K562 (cell line): ENCODE data around the gene GPHA2. TPM values are rescaled to one million over a fixed set of nuclear protein-coding genes. Genes with fewer than 3 reads are reported as not detected.
"Not testable (repeated sequence)": the region's sequence is repeated elsewhere in the genome, so short reads cannot be mapped to it uniquely, and the experiment has no call there.

ENCODE experiments used
- ATAC-seq: fragments of 200-7000 bp; cut with Tn5 transposase; 3 replicates; pipeline ENCODE4 v1.9.1; 2020; ENCODE audit warnings: moderate library complexity
- BruUV-seq: library from RNA; stranded (reverse); fragments of 400-500 nt; replicated peaks from 2 replicates; lab custom pipeline; 2021; lab: Mats Ljungman, UMichigan
- CTCF ChIA-PET: fragments of 300-600 bp; formaldehyde crosslinking; extraction: SDS; loops from one replicate; lab custom pipeline; 2021; ENCODE audit warnings: low intra/inter-chr PET ratio; lab: Yijun Ruan, JAX
- POLR2A ChIA-PET: fragments of 300-600, 350-650 bp; sonication (Branson Sonifier 250); formaldehyde crosslinking; extraction: SDS; loops from one replicate; lab custom pipeline; 2021; ENCODE audit warnings: antibody characterized with exemption, inconsistent platforms; lab: Yijun Ruan, JAX
- DNase-seq, 4 experiments: peaks; one replicate each; pipeline versions ENCODE4 v3.0.0 to v3.0.0-alpha.2; 2011 to 2018; ENCODE audit warnings: low spot score in 3 of 4, mixed read lengths in 3 of 4; ENCODE audit errors: extremely low read depth in 1 of 4
- FAIRE-seq: peaks from 2 replicates; lab custom pipeline; 2011; peaks lifted over from hg19 to GRCh38; lab: Jason Lieb, UNC
- H2AFZ ChIP-seq: 2 replicates; pipeline ENCODE4 v1.6.0; 2011; ENCODE audit warnings: low read depth, low read length, control low read depth, inconsistent platforms
- H3K27ac ChIP-seq: fragments of 200-600 bp; 3 replicates; pipeline ENCODE4 v1.8.0; 2011; ENCODE audit warnings: low read depth, mild to moderate bottlenecking, control low read depth, inconsistent platforms, low read length, moderate library complexity, mixed read lengths; ENCODE audit errors: extremely low read depth
- H3K27me3 ChIP-seq, 2 experiments: fragments of 300-600 bp in 1 of 2; 2 replicates in 1 of 2; 3 replicates in 1 of 2; pipeline versions ENCODE4 v1.6.0 to v1.8.0; 2011; ENCODE audit warnings: inconsistent platforms in 2 of 2, low read length in 2 of 2, mild to moderate bottlenecking in 1 of 2, mixed read lengths in 1 of 2, moderate library complexity in 1 of 2; ENCODE audit not compliant: control insufficient read depth in 2 of 2, insufficient read depth in 2 of 2
- H3K36me3 ChIP-seq: fragments of 300-600 bp; 3 replicates; pipeline ENCODE4 v1.8.0; 2011; ENCODE audit warnings: mild to moderate bottlenecking, low read length, inconsistent platforms; ENCODE audit not compliant: control insufficient read depth, insufficient read depth
- H3K4me1 ChIP-seq, 2 experiments: fragments of 200-600 bp in 1 of 2; replicated peaks in 1 of 2; 2 replicates in 1 of 2; 3 replicates in 1 of 2; pipeline versions ENCODE4 v1.5.1 to v1.8.0; 2011; ENCODE audit warnings: inconsistent platforms in 2 of 2, low read length in 2 of 2, mild to moderate bottlenecking in 1 of 2, mixed read lengths in 1 of 2, moderate library complexity in 1 of 2; ENCODE audit not compliant: control insufficient read depth in 2 of 2, insufficient read depth in 2 of 2
- H3K4me2 ChIP-seq: 2 replicates; pipeline ENCODE4 v1.6.1; 2011; ENCODE audit warnings: low read length, control low read depth, inconsistent platforms, mixed read lengths; ENCODE audit not compliant: insufficient read depth
- H3K4me3 ChIP-seq: fragments of 200-600 bp; sonication (generic), shearing (Covaris generic); 2 replicates; pipeline ENCODE4 v1.5.1; 2016; ENCODE audit warnings: control low read depth, inconsistent platforms
- H3K79me2 ChIP-seq: fragments of 200-600 bp; 3 replicates; pipeline ENCODE4 v1.8.0; 2011; ENCODE audit warnings: low read length, inconsistent platforms; ENCODE audit not compliant: control insufficient read depth, insufficient read depth
- H3K9ac ChIP-seq, 2 experiments: 2 replicates each; pipeline versions ENCODE4 v1.6.0 to v1.6.1; 2011; ENCODE audit warnings: low read depth in 2 of 2, low read length in 2 of 2, control low read depth in 1 of 2, inconsistent platforms in 1 of 2, mild to moderate bottlenecking in 1 of 2, mixed read lengths in 1 of 2; ENCODE audit not compliant: insufficient read depth in 1 of 2
- H3K9me1 ChIP-seq: one replicate; pipeline ENCODE4 v1.6.0; 2011; ENCODE audit warnings: inconsistent platforms, mild to moderate bottlenecking, low read length, moderate library complexity; ENCODE audit not compliant: control insufficient read depth, insufficient read depth
- H3K9me3 ChIP-seq: replicated peaks from 2 replicates; pipeline ENCODE4 v1.5.1; 2011; ENCODE audit warnings: low read depth, low read length, inconsistent platforms; ENCODE audit not compliant: control insufficient read depth, insufficient read depth
- H4K20me1 ChIP-seq: replicated peaks from 2 replicates; pipeline ENCODE4 v1.6.1; 2011; ENCODE audit warnings: low read length, inconsistent platforms, mixed read lengths; ENCODE audit not compliant: control insufficient read depth, insufficient read depth
- CBX3 ChIP-seq, 2 experiments: IDR thresholded peaks; 1 replicate in 1 of 2; 2 replicates in 1 of 2; pipeline ENCODE4 v1.6.1; 2012; ENCODE audit warnings: inconsistent platforms in 2 of 2, low read length in 2 of 2, borderline replicate concordance in 1 of 2, control low read depth in 1 of 2
- CC2D1A ChIP-seq: fragments of 450-650 bp; IDR thresholded peaks from 2 replicates; pipeline ENCODE4 v1.6.1; 2017; ENCODE audit warnings: mild to moderate bottlenecking
- WGBS: fragments of 100-300 bp; shearing (Covaris generic); methylation state at CpG from one replicate; pipeline ENCODE4 v1.1.6; 2016; ENCODE audit warnings: low coverage, mixed read lengths; ENCODE audit not compliant: insufficient coverage; ENCODE audit errors: missing lambda C conversion rate; 5-methylcytosine and 5-hydroxymethylcytosine counted together
- in situ Hi-C: fragments of 300-500 bp; cut with MboI; formaldehyde crosslinking; loops from 4 replicates; pipeline ENCODE4 v1.15.0; 2018; ENCODE audit warnings: inconsistent platforms, mixed read lengths
- intact Hi-C: fragments of 100-400 bp; cut with micrococcal nuclease; formaldehyde crosslinking; loops from 2 replicates; pipeline ENCODE4 v1.14.2; 2022
- polyA plus RNA-seq, 8 experiments: library from polyadenylated mRNA; depleted of rRNA in 4 of 8; stranded (reverse) in 5 of 8; unstranded in 3 of 8; fragments of >200 nt; fragmentation: Nextera tagmentation in 2 of 8; fragmentation: Illumina TruSeq in 1 of 8; extraction: Ambion mirVana in 2 of 8; extraction: Trizol in 1 of 8; gene quantifications; 2 replicates each; pipeline versions ENCODE4 v1.2.1 to v1.2.3, GENCODE V29; 2011 to 2014; ENCODE audit warnings: inconsistent platforms in 1 of 8, missing spikeins in 1 of 8
- total RNA-seq, 7 experiments: library from RNA; depleted of rRNA in 6 of 7; stranded (reverse); fragments of >200 nt in 6 of 7; fragmentation: Illumina TruSeq in 2 of 7; extraction: Trizol in 2 of 7; gene quantifications; 2 replicates each; pipeline versions ENCODE4 v1.2.1 to v1.2.3, GENCODE V29; 2011 to 2021; ENCODE audit warnings: low replicate concordance in 1 of 7
- TF ChIP-seq, protein P1 (sequence below), 2 experiments: IDR thresholded peaks; 2 replicates each; pipeline ENCODE4 v1.6.1; 2012; ENCODE audit warnings: improper control_type of control experiment in 2 of 2, low read depth in 2 of 2, low read length in 2 of 2, borderline replicate concordance in 1 of 2
- TF ChIP-seq, protein P2 (sequence below): sonication (generic); formaldehyde crosslinking; IDR thresholded peaks from 2 replicates; pipeline ENCODE4 v1.8.0; 2022; ENCODE audit warnings: missing genetic modification reagents, mild to moderate bottlenecking, borderline replicate concordance

GPHA2 gene
- total and polyA plus RNA-seq, 9 of the 15 experiments (the other 6 are each of a cell fraction or from before 2014, with no cell fraction given) = 0.17 to 0.22 TPM; not detected in 7

GRCh38 chr11:64935359-64936081 is at the start of gene GPHA2 (continued):
- TF ChIP-seq, protein P1, sequence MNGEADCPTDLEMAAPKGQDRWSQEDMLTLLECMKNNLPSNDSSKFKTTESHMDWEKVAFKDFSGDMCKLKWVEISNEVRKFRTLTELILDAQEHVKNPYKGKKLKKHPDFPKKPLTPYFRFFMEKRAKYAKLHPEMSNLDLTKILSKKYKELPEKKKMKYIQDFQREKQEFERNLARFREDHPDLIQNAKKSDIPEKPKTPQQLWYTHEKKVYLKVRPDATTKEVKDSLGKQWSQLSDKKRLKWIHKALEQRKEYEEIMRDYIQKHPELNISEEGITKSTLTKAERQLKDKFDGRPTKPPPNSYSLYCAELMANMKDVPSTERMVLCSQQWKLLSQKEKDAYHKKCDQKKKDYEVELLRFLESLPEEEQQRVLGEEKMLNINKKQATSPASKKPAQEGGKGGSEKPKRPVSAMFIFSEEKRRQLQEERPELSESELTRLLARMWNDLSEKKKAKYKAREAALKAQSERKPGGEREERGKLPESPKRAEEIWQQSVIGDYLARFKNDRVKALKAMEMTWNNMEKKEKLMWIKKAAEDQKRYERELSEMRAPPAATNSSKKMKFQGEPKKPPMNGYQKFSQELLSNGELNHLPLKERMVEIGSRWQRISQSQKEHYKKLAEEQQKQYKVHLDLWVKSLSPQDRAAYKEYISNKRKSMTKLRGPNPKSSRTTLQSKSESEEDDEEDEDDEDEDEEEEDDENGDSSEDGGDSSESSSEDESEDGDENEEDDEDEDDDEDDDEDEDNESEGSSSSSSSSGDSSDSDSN (IDR thresholded peaks at IDR 0.05; ENCODE audit: borderline replicate concordance in 1 of 2, low read depth in 2 of 2, low read length in 2 of 2) = no peak
- TF ChIP-seq, protein P2, sequence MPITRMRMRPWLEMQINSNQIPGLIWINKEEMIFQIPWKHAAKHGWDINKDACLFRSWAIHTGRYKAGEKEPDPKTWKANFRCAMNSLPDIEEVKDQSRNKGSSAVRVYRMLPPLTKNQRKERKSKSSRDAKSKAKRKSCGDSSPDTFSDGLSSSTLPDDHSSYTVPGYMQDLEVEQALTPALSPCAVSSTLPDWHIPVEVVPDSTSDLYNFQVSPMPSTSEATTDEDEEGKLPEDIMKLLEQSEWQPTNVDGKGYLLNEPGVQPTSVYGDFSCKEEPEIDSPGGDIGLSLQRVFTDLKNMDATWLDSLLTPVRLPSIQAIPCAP (CRISPR knock-in tag) = no peak
- TF ChIP-seq CBX3 (IDR thresholded peaks at IDR 0.05; ENCODE audit: borderline replicate concordance in 1 of 2, low read length in 2 of 2) (no peak), CC2D1A (no peak)

GRCh38 chr11:64983339-64983738 is 47.6 kb upstream of the GPHA2 start:
- CTCF ChIA-PET, ATAC-seq, H3K9me3 ChIP-seq, H3K27me3 ChIP-seq, H3K4me1 ChIP-seq, in situ Hi-C loops, H3K36me3 ChIP-seq, H3K4me3 ChIP-seq, FAIRE-seq, H2AFZ ChIP-seq, H3K79me2 ChIP-seq, intact Hi-C loops, DNase-seq, H3K9me1 ChIP-seq, BruUV-seq, H3K4me2 ChIP-seq, POLR2A ChIA-PET, H3K27ac ChIP-seq, H3K9ac ChIP-seq, H4K20me1 ChIP-seq: not testable (repeated sequence)
- WGBS = 79% methylated on average over 5 of the region's 5 CpGs
